Stimulated activated CD4-positive, alpha-beta T cell treated with anti-CD3 and anti-CD28 coated beads, TNF-alpha, amount 100 ng/mL, for 24 hours (primary cell): Measurements from ENCODE around the gene KCNE2.
"Not testable (repeated sequence)": the region's sequence is repeated elsewhere in the genome, so short reads cannot be mapped to it uniquely, and the experiment has no call there.

ENCODE experiments used
- DNase-seq, 3 experiments: peaks; one replicate each; pipeline ENCODE4 v3.0.0-alpha.2; 2020; ENCODE audit warnings: low read depth in 3 of 3

Gene KCNE2

DNA sequence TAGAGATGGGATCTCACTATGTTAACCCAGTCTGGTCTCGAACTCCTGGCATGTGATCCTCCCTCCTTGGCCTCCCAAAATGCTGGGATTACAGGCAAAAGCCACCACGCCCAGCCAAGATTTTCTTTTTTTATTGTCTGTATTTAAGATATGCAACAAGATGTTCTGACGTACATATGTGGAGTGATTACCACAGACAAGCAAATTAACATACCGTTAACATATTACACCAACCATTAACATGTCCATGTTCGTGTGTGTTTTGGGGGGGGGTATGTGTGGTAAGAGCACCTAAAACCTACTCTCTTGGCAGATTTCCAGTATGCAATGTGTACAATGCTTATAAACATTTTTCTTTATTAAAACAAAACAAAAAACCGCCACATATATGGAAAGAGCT lies 10.6 kb upstream of the KCNE2 start:
- no peak for DNase-seq

DNA sequence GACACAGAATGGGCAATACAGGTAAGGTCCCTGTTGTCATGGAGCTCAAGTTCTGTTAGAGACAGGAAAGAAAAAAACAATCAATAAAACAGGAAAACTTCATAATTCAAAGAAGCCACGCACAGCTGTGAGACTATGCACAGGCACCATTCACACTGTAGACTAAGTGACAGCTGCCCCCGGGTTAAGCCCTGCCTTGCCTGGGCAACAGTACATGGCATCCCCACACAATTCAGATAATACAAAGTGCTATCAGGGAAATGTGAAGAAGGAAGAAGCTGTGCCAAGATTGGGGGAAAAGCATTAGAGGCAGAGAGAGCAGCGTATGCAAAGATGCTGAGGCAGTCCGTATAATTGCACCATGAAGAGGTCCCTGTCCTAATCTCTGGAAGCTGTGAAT lies 9.0 kb upstream of the KCNE2 start:
- no peak for DNase-seq

DNA sequence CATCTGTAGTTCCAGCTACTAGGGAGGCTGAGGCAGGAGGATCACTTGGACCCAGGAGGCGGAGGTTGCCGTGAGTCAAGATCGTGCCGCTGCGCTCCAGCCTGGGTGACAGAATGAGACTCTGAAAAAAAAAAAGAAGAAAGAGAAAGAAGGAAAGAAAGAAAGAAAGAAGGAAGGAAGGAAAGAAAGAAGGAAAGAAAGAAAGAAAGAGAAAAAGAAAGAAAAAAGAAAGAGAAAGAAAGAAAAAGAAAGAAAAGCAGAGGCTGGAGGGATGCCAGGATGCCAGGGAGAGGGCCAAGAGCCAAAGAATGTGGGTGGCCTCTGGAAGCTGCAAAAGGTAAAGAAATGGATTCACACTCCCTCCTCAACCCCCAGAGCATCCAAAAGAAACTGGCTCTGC lies 8.2 kb upstream of the KCNE2 start:
- DNase-seq, result no peak

DNA sequence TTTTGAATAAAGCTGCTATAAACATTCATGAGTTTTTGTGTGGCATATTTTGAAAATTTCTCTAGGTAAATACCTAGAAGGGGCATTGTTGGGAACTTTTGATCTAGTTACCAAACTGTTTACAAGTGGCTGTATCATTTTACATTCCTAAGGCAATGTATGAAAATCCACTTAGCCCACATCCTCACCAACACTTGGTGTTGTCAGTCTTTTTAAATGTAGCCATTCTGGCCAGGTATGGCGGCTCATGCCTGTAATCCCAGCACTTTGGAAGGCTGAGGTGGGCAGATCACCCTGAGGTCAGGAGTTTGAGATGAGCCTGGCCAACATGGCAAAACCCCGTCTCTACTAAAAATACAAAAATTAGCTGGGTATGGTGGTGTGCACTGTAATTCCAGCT lies 5.9 kb upstream of the KCNE2 start:
- no peak for DNase-seq

DNA sequence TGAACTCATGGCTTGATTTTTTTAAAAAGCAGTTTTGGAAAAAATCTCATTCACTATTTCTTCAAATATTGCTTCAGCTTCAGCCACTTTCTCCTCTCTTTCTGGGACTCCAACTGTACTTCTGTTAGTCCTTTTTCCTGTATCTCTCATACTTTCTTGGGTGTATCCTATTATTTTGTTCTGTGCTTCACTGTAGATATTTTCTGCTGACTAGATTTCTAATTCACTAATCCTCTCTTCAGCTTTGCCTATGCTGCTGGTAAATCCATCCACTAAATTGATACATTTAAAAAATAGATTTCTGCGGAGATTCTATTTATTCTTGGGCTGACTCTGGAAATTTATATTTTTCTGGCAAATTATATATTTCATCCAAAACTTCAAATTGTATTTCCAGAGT lies 4.9 kb upstream of the KCNE2 start:
- DNase-seq, result no peak

DNA sequence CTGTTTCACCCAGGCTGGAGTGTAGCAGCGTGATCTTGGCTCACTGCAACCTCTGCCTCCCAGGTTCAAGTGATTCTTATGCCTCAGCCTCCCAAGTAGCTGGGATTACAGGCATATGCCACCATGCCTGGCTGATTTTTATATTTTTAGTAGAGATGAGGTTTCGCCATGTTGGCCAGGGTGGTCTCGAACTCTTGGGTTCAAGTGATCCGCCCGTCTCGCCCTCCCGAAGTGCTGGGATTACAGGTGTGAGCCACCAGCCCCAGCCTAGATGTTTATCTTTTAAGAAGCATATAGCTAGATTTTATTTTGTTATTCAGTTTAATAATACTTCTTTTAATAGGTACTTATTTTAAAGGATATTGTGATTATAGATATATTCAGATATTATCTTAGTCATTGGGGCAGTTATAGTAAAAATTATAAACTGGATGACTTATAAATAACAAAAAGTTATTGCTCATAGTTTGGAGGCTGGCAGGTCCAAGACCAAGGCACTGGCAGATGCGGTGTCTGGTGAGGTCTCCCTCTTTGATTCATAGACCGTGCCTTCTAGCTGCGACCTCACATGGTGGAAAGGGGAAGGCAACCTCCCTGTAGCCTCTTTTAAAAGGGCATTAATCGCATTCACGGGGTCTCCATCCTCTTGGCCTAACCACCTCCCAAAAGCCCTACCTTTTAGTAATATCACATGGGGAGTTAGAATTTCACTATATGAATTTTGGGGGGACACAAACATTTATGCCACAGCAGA lies 3.1 kb upstream of the KCNE2 start:
- no peak for DNase-seq

DNA sequence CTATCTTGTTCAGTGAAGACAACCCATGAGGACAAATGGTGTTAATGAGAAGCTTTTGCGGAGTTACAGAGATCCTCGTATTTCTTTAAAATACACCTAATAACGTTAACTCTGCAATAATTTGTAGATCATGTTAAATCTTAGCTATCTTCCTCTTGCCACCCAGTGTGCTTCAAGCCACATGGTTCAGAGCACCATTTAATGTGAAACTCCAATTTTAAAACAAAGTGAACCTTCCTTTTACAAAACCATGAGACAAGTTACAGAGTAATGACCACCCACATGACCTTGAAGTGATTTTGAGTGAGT lies 1.7 kb upstream of the KCNE2 start:
- DNase-seq, result no peak

DNA sequence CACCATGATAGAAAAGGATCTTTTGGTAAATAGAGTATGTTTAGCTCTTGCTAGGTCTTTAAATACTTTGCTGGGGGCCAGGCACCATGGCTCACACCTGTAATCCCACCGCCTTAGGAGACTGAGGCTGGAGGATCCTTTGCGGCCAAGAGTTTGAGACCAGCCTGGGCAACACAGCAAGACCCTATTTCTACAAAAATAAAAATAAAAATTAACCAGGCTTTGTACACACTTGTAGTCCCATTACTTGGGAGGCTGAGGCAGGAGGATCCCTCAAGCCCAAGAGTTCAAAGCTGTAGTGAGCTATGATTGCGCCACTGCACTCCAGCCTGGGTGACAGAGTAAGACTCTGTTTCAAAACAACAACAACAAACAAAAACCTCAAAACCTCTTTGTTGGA lies 1.1 kb upstream of the KCNE2 start:
- DNase-seq, result no peak

DNA sequence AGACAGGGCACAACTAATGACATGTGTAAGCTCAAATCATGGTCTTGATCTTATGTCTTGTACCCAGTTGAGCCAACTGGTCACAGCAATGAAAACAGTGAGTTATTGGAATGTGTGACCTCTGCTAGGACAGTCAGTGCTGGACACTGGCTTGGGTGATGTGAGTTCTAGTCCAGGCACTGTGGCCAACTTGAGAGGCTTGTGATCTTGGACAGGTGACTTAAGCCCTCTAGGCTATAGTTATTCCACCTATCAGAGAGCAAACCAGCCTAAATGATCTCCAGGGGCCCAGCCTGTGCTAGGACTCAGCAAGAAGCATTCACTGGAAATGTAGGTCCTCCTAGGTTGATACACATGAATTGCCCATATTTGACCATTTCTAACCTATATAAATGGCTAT lies 1.1 kb downstream of the KCNE2 start:
- DNase-seq, result no peak

DNA sequence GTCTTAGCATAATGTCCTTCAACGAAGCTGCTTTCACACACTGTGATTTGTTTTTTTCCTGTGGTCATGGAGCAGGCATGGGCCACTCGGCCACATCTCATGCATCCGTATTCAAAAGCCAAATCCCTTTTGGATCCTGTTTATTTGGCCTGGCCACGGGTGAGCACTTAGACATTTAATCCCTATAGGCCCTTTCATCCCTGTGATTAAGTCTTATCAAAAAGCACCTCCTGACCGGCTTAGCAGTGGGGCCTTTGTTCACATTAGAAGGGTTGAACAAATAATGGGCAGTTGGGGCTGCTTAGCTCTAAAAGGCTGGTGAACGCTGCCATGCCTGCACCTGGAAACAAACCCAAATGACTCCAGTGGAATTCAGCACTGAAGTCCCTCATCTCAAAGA lies 2.0 kb downstream of the KCNE2 start:
- no peak for DNase-seq

DNA sequence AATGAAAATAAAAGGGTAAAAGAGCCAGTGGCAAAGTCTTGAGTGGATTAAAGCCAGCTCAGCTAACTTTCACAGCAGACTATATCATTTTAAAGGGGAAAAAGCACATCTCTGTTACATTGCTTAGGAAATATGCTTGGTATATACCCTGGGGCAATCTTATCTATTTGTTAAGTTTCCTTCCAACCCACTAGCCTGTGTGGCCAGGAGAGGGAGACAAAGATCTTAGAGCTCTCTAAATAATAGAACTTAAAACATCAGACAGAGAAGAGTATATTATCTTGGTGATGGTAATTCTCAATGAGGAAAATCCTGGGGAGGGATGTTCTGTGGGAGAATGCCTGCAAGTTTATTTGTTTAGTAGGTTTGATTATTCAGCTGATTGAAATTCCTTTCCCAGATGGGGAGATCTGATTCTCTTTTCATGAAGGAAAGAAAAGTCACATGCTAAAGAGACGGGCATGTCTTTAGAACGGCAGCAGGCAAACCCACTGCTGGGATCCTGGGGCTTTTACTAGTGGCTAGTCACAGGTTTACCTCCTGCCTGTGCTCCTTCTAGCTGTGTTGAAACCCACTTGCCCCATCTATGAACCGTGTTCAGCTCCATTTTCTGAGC lies 3.6 kb downstream of the KCNE2 start:
- peak; percentile 6 to 27 (median 11) for DNase-seq

DNA sequence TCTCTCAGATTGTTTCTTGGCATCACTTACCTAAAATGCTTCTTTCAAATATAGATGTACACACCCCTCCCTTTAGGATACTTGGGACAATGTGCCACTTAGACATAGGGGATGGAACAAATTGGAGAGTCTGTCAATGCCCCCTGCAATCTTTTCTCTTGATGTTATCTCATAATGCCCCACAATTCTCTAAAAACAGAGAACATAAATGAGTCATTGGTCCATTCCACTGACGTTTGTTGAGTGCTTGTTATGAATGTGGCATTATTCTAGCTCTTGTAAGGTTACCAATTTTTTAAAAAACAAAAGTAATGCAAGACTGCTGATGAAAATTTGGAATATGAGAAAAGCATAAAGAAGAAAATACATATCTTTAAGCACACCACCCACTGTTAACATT lies 5.9 kb downstream of the KCNE2 start:
- no peak for DNase-seq

DNA sequence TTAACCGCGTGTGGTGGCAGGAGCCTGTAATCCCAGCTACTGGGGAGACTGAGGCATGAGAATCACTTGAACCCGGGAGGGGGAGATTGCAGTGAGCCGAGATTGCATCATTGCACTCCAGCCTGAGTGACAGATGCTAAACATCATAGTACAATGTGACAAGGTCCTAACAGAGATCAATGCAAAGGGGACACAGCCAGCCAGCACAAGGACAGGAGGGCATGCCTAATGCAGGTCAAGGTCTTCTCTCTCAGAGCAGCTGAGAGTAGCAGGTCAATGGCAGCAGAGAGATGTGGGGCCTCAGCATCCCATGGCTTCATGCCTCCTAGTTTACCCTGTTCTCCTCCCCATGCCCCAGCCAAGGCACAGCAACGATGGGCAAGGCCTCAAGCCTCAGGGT lies 8.5 kb downstream of the KCNE2 start:
- DNase-seq, result no peak

DNA sequence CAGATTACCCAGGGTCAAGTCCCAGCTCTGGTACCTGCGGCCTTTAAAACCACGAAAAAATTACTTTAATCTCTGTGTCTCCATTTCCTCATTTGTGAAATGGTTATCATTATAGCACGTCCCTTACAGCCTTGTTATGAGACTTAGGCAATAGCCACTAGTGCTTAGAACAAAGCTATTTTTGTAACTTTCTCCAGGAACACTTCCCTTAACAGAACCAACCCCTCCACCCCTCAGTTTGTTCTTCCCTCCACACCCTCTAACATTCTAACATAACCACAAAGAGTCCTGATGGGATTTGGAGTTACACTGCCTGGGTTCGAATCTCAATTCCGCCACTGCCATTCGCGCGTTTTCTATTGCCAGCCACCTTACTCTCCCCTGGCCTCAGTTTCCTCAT lies 10.7 kb downstream of the KCNE2 start:
- not testable (repeated sequence) for DNase-seq

DNA sequence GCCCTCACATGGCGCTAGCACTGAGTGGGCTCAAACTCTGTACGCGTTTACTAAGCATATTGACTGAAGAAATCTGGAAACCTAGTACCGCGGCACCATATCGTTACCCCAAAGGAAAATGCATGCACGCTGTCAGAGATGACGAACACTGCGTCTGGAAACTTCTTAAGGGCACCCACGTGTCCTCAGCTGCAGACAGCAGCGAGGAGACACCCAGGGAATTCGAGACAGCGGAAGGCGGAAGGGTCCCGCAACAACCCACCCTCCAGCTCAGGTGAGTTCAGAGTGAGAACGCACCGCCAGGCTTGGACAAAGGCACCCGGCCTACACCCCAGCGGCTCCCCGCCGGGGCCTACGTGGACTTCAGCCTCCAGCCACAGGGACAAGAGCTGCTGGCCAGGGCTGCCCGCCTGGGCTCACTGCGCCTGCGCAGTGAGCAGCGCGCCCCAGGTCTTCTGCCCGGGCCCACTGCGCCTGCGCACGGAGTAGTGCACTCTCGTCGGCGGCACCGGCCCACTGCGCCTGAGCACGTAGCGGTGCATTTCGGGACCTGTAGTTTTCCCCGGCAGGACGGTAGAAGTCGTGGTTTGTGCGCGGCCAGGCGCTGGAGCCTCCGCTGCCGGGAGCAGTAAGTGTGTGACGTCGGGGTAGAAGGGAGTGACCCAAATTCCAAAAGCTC lies 11.3 kb downstream of the KCNE2 start, which contains the start of gene SMIM11:
Gene SMIM11 (plus strand): TSS at position 568 of the 679 bp plus-strand sequence. CDS start 3,998 bp downstream, outside the sequence.
- not testable (repeated sequence) for DNase-seq

DNA sequence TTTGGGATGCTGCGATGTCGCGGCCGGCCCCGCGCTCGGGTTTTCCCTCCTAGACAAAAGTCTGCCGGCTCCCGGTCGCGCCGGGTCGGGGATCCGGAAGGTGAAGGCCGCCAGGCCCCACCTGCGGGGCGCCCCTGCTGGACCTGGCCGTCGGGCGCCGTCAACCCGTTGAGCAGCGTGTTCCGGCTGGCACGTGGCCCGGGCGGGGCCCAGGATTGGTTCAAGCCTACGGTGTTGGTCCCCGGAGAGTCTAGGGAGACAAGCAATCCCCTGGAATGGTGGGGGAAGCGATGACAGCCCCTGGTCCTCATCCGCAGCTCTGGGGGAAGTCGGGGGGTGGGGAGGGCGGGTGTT lies 11.8 kb downstream of the KCNE2 start:
- not testable (repeated sequence) for DNase-seq

DNA sequence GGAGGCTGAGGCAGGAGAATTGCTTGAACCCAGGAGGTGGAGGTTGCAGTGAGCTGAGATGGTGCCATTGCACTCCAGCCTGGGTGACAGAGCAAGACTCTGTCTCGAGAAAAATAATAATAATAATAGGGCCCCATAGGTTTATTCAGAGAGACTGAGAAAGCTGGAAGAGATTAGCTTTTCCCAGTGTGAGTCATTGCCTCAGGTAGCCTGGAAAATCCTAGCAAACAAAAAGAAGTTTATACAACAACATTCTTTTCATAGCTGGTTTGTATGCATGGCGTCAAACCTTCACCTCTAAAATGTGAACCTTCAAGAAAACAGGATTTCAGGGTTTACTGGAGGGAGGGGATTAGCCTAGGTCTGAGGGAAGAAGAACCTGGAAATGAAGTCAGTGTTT lies 19.3 kb downstream of the KCNE2 start:
- not testable (repeated sequence) for DNase-seq

DNA sequence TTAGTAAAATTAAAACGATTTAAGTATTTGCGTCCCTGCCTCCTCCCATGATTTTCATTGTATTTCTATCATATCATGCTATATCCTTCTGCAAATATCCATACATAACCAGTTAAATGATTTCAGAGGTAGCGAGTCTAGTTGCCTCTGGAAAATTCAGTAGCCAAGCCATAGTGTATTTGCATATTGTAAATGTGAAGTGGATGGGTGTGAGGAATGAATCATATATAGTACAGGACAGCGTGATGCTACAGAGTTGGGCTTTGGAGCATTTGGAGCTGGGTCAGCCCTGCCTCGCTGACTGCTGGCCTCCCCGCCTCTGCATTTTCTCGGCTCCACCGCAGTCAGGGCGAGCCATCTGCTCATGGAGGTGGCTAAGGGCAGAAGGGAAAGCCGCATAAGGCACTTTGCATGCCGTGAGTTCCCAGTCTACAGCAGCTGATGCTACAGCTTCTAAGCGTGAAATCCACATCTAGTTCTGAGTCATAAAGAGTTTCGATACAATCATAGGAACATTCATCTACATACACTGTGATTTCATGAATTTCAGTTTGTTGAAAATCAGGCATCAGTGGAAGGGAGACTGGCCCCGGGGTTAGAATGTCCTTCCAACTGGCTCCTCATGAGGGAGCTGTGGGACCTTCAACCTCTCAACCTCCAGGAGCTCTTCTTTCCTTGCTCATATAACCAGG lies 20.1 kb downstream of the KCNE2 start:
- not testable (repeated sequence) for DNase-seq

DNA sequence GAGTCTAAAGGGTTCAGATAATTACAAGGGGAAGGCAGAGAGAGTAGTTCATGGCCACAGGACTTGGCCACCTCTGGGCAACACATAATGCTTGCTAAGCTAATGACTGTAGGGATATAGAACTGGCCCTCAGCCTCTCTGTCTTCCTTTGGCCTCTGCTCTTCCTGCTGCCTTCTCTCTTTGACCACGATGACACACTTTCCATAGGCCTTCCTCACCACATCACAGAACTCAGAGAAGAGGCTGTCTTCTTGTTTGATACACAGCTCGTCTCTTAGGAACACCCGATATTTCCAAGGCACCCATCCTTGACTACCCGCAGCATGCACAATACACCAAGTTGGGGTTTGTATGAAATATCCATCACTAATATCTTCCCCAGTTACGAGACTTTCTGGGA lies 36.7 kb downstream of the KCNE2 start:
- not testable (repeated sequence) for DNase-seq

DNA sequence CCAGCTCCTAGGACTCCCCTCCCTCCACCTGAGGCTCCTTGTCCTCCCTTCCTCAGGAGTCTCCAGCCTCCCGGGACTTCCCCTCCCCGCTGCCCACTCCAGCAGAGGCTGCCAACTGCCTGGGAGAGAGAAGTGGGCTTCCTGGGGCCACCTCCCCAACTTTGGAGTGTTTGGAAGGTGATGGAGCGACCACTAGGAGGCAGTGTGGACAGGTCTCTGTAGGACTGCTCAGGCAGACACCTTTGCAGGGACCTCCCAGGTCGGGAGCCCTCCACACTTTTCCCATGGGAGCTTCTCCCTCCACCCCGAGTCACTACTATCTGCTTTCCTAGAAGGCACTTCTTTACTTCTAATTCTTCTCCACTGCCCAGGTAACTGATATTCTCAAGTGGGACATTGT lies 40.9 kb downstream of the KCNE2 start:
- not testable (repeated sequence) for DNase-seq

DNA sequence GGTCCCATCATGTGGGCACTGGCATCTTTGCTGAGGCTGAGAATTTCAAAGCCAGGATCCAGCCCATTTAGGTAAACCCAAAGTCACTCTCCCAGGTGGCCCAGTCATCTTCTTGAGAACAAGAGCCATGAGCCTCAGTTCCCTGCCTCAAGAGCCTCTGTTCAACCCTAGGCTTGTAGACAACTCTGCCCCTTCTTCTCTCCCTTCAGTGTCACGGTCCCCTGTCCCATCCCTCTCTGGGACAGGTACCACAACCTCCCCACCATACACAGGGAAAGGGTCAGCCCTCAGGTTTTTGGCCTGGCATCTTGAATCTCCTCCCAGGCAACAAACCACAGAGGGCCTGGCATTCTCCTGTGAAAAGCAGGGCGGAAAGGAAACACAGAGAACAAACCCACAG lies 41.9 kb downstream of the KCNE2 start:
- DNase-seq, result not testable (repeated sequence)

DNA sequence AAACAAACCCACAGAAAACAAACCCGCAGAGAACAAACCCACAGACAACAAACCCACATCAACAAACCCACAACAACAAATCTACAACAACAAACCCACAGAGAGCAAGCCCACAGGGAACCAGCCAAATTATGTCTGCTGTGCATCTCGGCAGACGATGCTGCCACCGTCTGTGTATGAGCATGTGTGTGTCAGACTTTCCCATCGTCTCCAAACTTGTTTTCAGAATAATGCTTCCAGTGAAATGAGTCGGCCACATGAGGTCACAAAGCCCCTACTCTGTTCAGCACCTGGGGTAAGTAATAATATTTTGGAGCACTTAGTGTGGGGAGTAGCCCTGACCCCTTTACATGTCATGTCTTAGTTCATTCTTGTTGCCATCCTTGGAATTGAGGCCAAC lies 42.3 kb downstream of the KCNE2 start:
- DNase-seq, result not testable (repeated sequence)

DNA sequence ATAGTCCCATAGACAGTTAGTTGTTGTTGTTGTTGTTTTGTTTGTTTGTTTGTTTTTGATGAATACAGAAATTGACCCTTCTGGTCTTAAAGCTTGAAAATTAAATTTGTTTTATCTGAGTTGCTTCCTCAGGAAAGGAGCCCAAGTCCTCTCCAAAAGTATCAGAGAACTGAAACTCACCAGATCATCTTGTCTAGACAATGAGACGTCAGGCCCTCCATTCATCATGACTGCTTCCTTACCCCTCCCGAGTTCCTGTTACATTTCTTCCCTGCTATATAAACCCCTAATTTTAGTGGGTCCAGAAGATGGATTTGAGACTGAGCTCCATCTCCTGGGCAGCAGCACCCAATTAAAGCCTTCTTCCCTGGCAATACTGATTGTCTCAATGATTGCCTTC lies 42.9 kb downstream of the KCNE2 start:
- not testable (repeated sequence) for DNase-seq
